ENCODE measurements around the gene ZXDC. TPM values are rescaled to one million over a fixed set of nuclear protein-coding genes. Genes with fewer than 3 reads are reported as not detected.

The ZXDC gene
- total and polyA plus RNA-seq, 2 experiments from 2014 or later, result 6.1 to 19.2 TPM

- H4K20me1 ChIP-seq (ENCODE audit: insufficient read depth), result no peaks in the 10 kb centered on the region
- H3K4me1 ChIP-seq (ENCODE audit: insufficient read depth), result 0 out of 2 replicates have a peak, but pooled peaks cover 4% of the 10 kb centered on the region
- H3F3A ChIP-seq (ENCODE audit: insufficient read depth), result no peaks in the 10 kb centered on the region
- no peak overlapping the region for H3K4me3 ChIP-seq
- 69 to 80% methylated on average over 4 of the region's 4 CpGs for WGBS, 2 experiments (ENCODE audit: low coverage in 1 of 2, low lambda C conversion rate in 2 of 2, missing lambda C conversion rate in 2 of 2)
- DNase-seq, result peak; percentile 44
- peaks cover 3% of the 10 kb centered on the region; the same call in 1 of the 2 replicates for H3K27me3 ChIP-seq (replicated peaks; ENCODE audit: insufficient read depth)
- H3K79me2 ChIP-seq (ENCODE audit: insufficient read depth), result no peaks in the 10 kb centered on the region
- H2AFZ ChIP-seq, result no peak overlapping the region
- H3K36me3 ChIP-seq (ENCODE audit: low read depth), result no peaks in the 10 kb centered on the region
- no peaks in the 10 kb centered on the region for H3K9me3 ChIP-seq (ENCODE audit: low read depth)
- no peak overlapping the region for H3K9ac ChIP-seq
- no peaks in the 10 kb centered on the region for H3K9me2 ChIP-seq (ENCODE audit: insufficient read depth)
- no peak for TF ChIP-seq EZH2 (IDR thresholded peaks at IDR 0.05; ENCODE audit: insufficient read depth, poor library complexity, severe bottlenecking)
- TF ChIP-seq EZH2phosphoT487 (IDR thresholded peaks at IDR 0.05; ENCODE audit: insufficient read depth, low read depth), result no peak
- no peak overlapping the region for H3K4me2 ChIP-seq (ENCODE audit: unreplicated experiment)
- in situ Hi-C loops (cut with MboI), result no loop called here
- no peak overlapping the region for H3K27ac ChIP-seq
These were observed 32.9 kb upstream of the ZXDC start for GRCh38 chr3:126508564-126508964.

- H3K79me2 ChIP-seq (ENCODE audit: insufficient read depth), result no peaks in the 10 kb centered on the region
- H3K9me2 ChIP-seq (ENCODE audit: insufficient read depth), result no peaks in the 10 kb centered on the region
- in situ Hi-C loops (cut with MboI), result no loop called here
- TF ChIP-seq EZH2phosphoT487 (IDR thresholded peaks at IDR 0.05; ENCODE audit: insufficient read depth, low read depth), result no peak
- no peak for TF ChIP-seq EZH2 (IDR thresholded peaks at IDR 0.05; ENCODE audit: insufficient read depth, poor library complexity, severe bottlenecking)
- H3K9ac ChIP-seq, result no peak overlapping the region
- H3K27me3 ChIP-seq (replicated peaks; ENCODE audit: insufficient read depth), result peaks cover 3% of the 10 kb centered on the region; the same call in 1 of the 2 replicates
- DNase-seq, result no peak
- no peaks in the 10 kb centered on the region for H3K9me3 ChIP-seq (ENCODE audit: low read depth)
- H3K27ac ChIP-seq, result no peak overlapping the region
- no peak overlapping the region for H3K4me3 ChIP-seq
- H3K4me1 ChIP-seq (ENCODE audit: insufficient read depth), result 0 out of 2 replicates have a peak, but pooled peaks cover 4% of the 10 kb centered on the region
- H3K36me3 ChIP-seq (ENCODE audit: low read depth), result no peaks in the 10 kb centered on the region
- WGBS, 2 experiments (ENCODE audit: low coverage in 1 of 2, low lambda C conversion rate in 2 of 2, missing lambda C conversion rate in 2 of 2), result 83 to 91% methylated on average over 9 of the region's 9 CpGs
- 0 out of 2 replicates have a peak, but pooled peaks cover 1% of the 10 kb centered on the region for H3F3A ChIP-seq (ENCODE audit: insufficient read depth)
- no peaks in the 10 kb centered on the region for H4K20me1 ChIP-seq (ENCODE audit: insufficient read depth)
- H2AFZ ChIP-seq, result no peak overlapping the region
- no peak overlapping the region for H3K4me2 ChIP-seq (ENCODE audit: unreplicated experiment)
These were observed 32.2 kb upstream of the ZXDC start for GRCh38 chr3:126507886-126508285.

- H2AFZ ChIP-seq, result no peak overlapping the region
- H3K27ac ChIP-seq, result no peak overlapping the region
- no peak overlapping the region for H3K4me2 ChIP-seq (ENCODE audit: unreplicated experiment)
- no peak overlapping the region for H3K9ac ChIP-seq
- in situ Hi-C loops (cut with MboI), result no loop called here
- H3K36me3 ChIP-seq (ENCODE audit: low read depth), result no peaks in the 10 kb centered on the region
- H3K4me1 ChIP-seq (ENCODE audit: insufficient read depth), result no peaks in the 10 kb centered on the region
- H3K4me3 ChIP-seq, result no peak overlapping the region
- H3K9me3 ChIP-seq (ENCODE audit: low read depth), result no peaks in the 10 kb centered on the region
- no peaks in the 10 kb centered on the region for H4K20me1 ChIP-seq (ENCODE audit: insufficient read depth)
- TF ChIP-seq EZH2 (IDR thresholded peaks at IDR 0.05; ENCODE audit: insufficient read depth, poor library complexity, severe bottlenecking), result no peak
- TF ChIP-seq EZH2phosphoT487 (IDR thresholded peaks at IDR 0.05; ENCODE audit: insufficient read depth, low read depth), result no peak
- H3K79me2 ChIP-seq (ENCODE audit: insufficient read depth), result no peaks in the 10 kb centered on the region
- H3K27me3 ChIP-seq (replicated peaks; ENCODE audit: insufficient read depth), result peaks cover 3% of the 10 kb centered on the region; the same call in 1 of the 2 replicates
- 0 out of 2 replicates have a peak, but pooled peaks cover 12% of the 10 kb centered on the region for H3F3A ChIP-seq (ENCODE audit: insufficient read depth)
- no peaks in the 10 kb centered on the region for H3K9me2 ChIP-seq (ENCODE audit: insufficient read depth)
- no peak for DNase-seq
- WGBS, 2 experiments (ENCODE audit: low coverage in 1 of 2, low lambda C conversion rate in 2 of 2, missing lambda C conversion rate in 2 of 2), result 76 to 82% methylated on average over 10 of the region's 10 CpGs
These were observed 28.0 kb upstream of the ZXDC start for GRCh38 chr3:126503701-126504100.

GRCh38 chr3:126502656-126503055 lies 27.0 kb upstream of the ZXDC start:
- no peaks in the 10 kb centered on the region for H4K20me1 ChIP-seq (ENCODE audit: insufficient read depth)
- H3K4me1 ChIP-seq (ENCODE audit: insufficient read depth), result no peaks in the 10 kb centered on the region
- H3K4me2 ChIP-seq (ENCODE audit: unreplicated experiment), result no peak overlapping the region
- no peak overlapping the region for H3K9ac ChIP-seq
- TF ChIP-seq EZH2 (IDR thresholded peaks at IDR 0.05; ENCODE audit: insufficient read depth, poor library complexity, severe bottlenecking) (no peak), EZH2phosphoT487 (IDR thresholded peaks at IDR 0.05; ENCODE audit: insufficient read depth, low read depth) (no peak)
- 0 out of 2 replicates have a peak, but pooled peaks cover 12% of the 10 kb centered on the region for H3F3A ChIP-seq (ENCODE audit: insufficient read depth)
- 60 to 83% methylated on average over 1 of the region's 1 CpG for WGBS, 2 experiments (ENCODE audit: low coverage in 1 of 2, low lambda C conversion rate in 2 of 2, missing lambda C conversion rate in 2 of 2)
- DNase-seq, result no peak
- H3K36me3 ChIP-seq (ENCODE audit: low read depth), result no peaks in the 10 kb centered on the region
- no peak overlapping the region for H3K27ac ChIP-seq
- no peak overlapping the region for H3K4me3 ChIP-seq
- no peaks in the 10 kb centered on the region for H3K79me2 ChIP-seq (ENCODE audit: insufficient read depth)
- H3K9me3 ChIP-seq (ENCODE audit: low read depth), result no peaks in the 10 kb centered on the region
- H2AFZ ChIP-seq, result no peak overlapping the region
- H3K27me3 ChIP-seq (replicated peaks; ENCODE audit: insufficient read depth), result peaks cover 3% of the 10 kb centered on the region; the same call in 1 of the 2 replicates
- H3K9me2 ChIP-seq (ENCODE audit: insufficient read depth), result no peaks in the 10 kb centered on the region
- in situ Hi-C loops (cut with MboI), result no loop called here
